IMR-90 (cell line): Measurements from ENCODE around the gene ARHGDIA. TPM values are rescaled to one million over a fixed set of nuclear protein-coding genes. Genes with fewer than 3 reads are reported as not detected.
A peak's percentile ranks its signal among the peaks of the same experiment; 100 is the strongest.

ENCODE experiments used
- ATAC-seq: fragments of 200-7000 bp; cut with Tn5 transposase; 2 replicates; pipeline ENCODE4 v1.9.1; 2020; ENCODE audit warnings: low read depth, mild to moderate bottlenecking, moderate library complexity
- BruUV-seq: library from RNA; stranded (reverse); fragments of 400-500 nt; replicated peaks from 2 replicates; lab custom pipeline; 2021; lab: Mats Ljungman, UMichigan
- CTCF ChIA-PET: fragments of 300-600 bp; formaldehyde crosslinking; extraction: SDS; loops from one replicate; lab custom pipeline; 2021; ENCODE audit warnings: antibody characterized with exemption; lab: Yijun Ruan, JAX
- POLR2A ChIA-PET: fragments of 300-600 bp; sonication (Branson Sonifier 250); formaldehyde crosslinking; loops from one replicate; lab custom pipeline; 2022; ENCODE audit warnings: antibody characterized with exemption; ENCODE audit not compliant: unreplicated experiment; lab: Charles Lee
- DNase-seq: peaks from one replicate; pipeline ENCODE4 v3.0.0; 2013
- H2AFZ ChIP-seq: replicated peaks from 2 replicates; pipeline ENCODE3; 2013; ENCODE audit warnings: low read length, mild to moderate bottlenecking; ENCODE audit not compliant: poor library complexity
- H2AK5ac ChIP-seq: 2 replicates; pipeline ENCODE4 v1.6.1; 2013; ENCODE audit warnings: low read depth, low read length, inconsistent platforms
- H2AK9ac ChIP-seq: replicated peaks from 2 replicates; pipeline ENCODE3; 2013; ENCODE audit warnings: mild to moderate bottlenecking, low read depth, low read length, moderate library complexity; ENCODE audit not compliant: poor library complexity
- H2BK120ac ChIP-seq: 2 replicates; pipeline ENCODE4 v1.6.1; 2013; ENCODE audit warnings: low read depth, low read length, inconsistent platforms
- H2BK15ac ChIP-seq: 3 replicates; pipeline ENCODE4 v1.6.1; 2013; ENCODE audit warnings: low read depth, low read length, inconsistent platforms
- H2BK20ac ChIP-seq: 2 replicates; pipeline ENCODE4 v1.6.1; 2013; ENCODE audit warnings: low read depth, mild to moderate bottlenecking, inconsistent platforms, low read length, moderate library complexity
- H2BK5ac ChIP-seq: 2 replicates; pipeline ENCODE4 v1.6.1; 2013; ENCODE audit warnings: mild to moderate bottlenecking, low read depth, low read length, inconsistent platforms; ENCODE audit not compliant: poor library complexity, severe bottlenecking
- H3K14ac ChIP-seq: replicated peaks from 2 replicates; pipeline ENCODE4 v1.6.1; 2013; ENCODE audit warnings: low read depth, low read length, inconsistent platforms
- H3K18ac ChIP-seq: 2 replicates; pipeline ENCODE4 v1.6.1; 2013; ENCODE audit warnings: low read depth, low read length, control low read depth
- H3K23ac ChIP-seq: 2 replicates; pipeline ENCODE4 v1.6.1; 2013; ENCODE audit warnings: low read depth, low read length, inconsistent platforms
- H3K27ac ChIP-seq: 2 replicates; pipeline ENCODE4 v1.5.1; 2013; ENCODE audit warnings: mild to moderate bottlenecking, control low read depth, low read length; ENCODE audit not compliant: insufficient read depth
- H3K27me3 ChIP-seq: 2 replicates; pipeline ENCODE4 v1.6.1; 2013; ENCODE audit warnings: low read length; ENCODE audit not compliant: control insufficient read depth, insufficient read depth
- H3K36me3 ChIP-seq: 2 replicates; pipeline ENCODE4 v1.6.1; 2013; ENCODE audit warnings: low read length, mixed read lengths; ENCODE audit not compliant: control insufficient read depth, insufficient read depth
- H3K4ac ChIP-seq: 2 replicates; pipeline ENCODE4 v1.6.1; 2013; ENCODE audit warnings: low read depth, low read length, inconsistent platforms
- H3K4me1 ChIP-seq: 2 replicates; pipeline ENCODE4 v1.6.1; 2013; ENCODE audit warnings: low read length, mixed read lengths; ENCODE audit not compliant: control insufficient read depth, insufficient read depth
- H3K4me2 ChIP-seq: 2 replicates; pipeline ENCODE4 v1.6.1; 2013; ENCODE audit warnings: low read depth, mild to moderate bottlenecking, control low read depth, low read length, moderate library complexity
- H3K4me3 ChIP-seq: 2 replicates; pipeline ENCODE4 v1.5.1; 2013; ENCODE audit warnings: low read depth, mild to moderate bottlenecking, control low read depth, low read length, moderate library complexity; ENCODE audit not compliant: insufficient read depth
- H3K56ac ChIP-seq: 2 replicates; pipeline ENCODE4 v1.6.1; 2013; ENCODE audit warnings: low read length, inconsistent platforms; ENCODE audit not compliant: insufficient read depth; ENCODE audit errors: extremely low read depth
- H3K79me1 ChIP-seq, 2 experiments: 2 replicates each; pipeline ENCODE4 v1.6.1; 2013; ENCODE audit warnings: low read length in 2 of 2, inconsistent platforms in 1 of 2, low read depth in 1 of 2
- H3K9ac ChIP-seq: 2 replicates; pipeline ENCODE4 v1.6.1; 2013; ENCODE audit warnings: low read depth, low read length, control low read depth
- H3K9me1 ChIP-seq: 2 replicates; pipeline ENCODE4 v1.6.1; 2013; ENCODE audit warnings: low read length, inconsistent platforms; ENCODE audit not compliant: insufficient read depth
- H3K9me3 ChIP-seq: 2 replicates; pipeline ENCODE4 v1.6.1; 2013; ENCODE audit warnings: low read length; ENCODE audit not compliant: control insufficient read depth, insufficient read depth
- H4K20me1 ChIP-seq: 2 replicates; pipeline ENCODE4 v1.6.1; 2013; ENCODE audit warnings: low read length, inconsistent platforms; ENCODE audit not compliant: insufficient read depth
- H4K5ac ChIP-seq: 2 replicates; pipeline ENCODE4 v1.6.1; 2013; ENCODE audit warnings: mild to moderate bottlenecking, low read depth, low read length, control low read depth
- H4K8ac ChIP-seq, 2 experiments: 2 replicates each; pipeline ENCODE4 v1.6.1; 2013; ENCODE audit warnings: low read depth in 2 of 2, low read length in 2 of 2, control low read depth in 1 of 2, inconsistent platforms in 1 of 2
- H4K91ac ChIP-seq: 2 replicates; pipeline ENCODE4 v1.6.1; 2013; ENCODE audit warnings: low read depth, low read length, inconsistent platforms; ENCODE audit not compliant: insufficient read depth
- BHLHE40 ChIP-seq: fragments of 150-350 bp; IDR thresholded peaks from 2 replicates; pipeline ENCODE4 v1.6.1; 2016; ENCODE audit warnings: mild to moderate bottlenecking, low read depth, low read length
- CEBPB ChIP-seq: IDR thresholded peaks from 2 replicates; pipeline ENCODE4 v1.6.1; 2012; ENCODE audit warnings: low read depth, low read length, improper control_type of control experiment
- CHD1 ChIP-seq: IDR thresholded peaks from 2 replicates; pipeline ENCODE4 v1.6.1; 2012; ENCODE audit warnings: low read depth, low read length, improper control_type of control experiment
- FOS ChIP-seq: fragments of 150-350 bp; IDR thresholded peaks from 2 replicates; pipeline ENCODE4 v1.6.1; 2016; ENCODE audit warnings: low read depth, low read length
- MAFK ChIP-seq: IDR thresholded peaks from 2 replicates; pipeline ENCODE4 v1.6.1; 2012; ENCODE audit warnings: low read depth, low read length, improper control_type of control experiment
- MAZ ChIP-seq: IDR thresholded peaks from 2 replicates; pipeline ENCODE4 v1.6.1; 2012; ENCODE audit warnings: low read depth, mild to moderate bottlenecking, low read length, improper control_type of control experiment, moderate library complexity, borderline replicate concordance
- MXI1 ChIP-seq: IDR thresholded peaks from 2 replicates; pipeline ENCODE4 v1.6.1; 2012; ENCODE audit warnings: low read depth, mild to moderate bottlenecking, low read length, moderate library complexity, borderline replicate concordance
- NFE2L2 ChIP-seq: fragments of 150-350 bp; IDR thresholded peaks from 2 replicates; pipeline ENCODE4 v1.6.1; 2016; ENCODE audit warnings: low read depth, mild to moderate bottlenecking, low read length
- POLR2A ChIP-seq: IDR thresholded peaks from 2 replicates; pipeline ENCODE4 v1.6.1; 2012; ENCODE audit warnings: mild to moderate bottlenecking, low read depth, low read length
- RAD21 ChIP-seq: IDR thresholded peaks from 2 replicates; pipeline ENCODE4 v1.6.1; 2012; ENCODE audit warnings: low read length, improper control_type of control experiment
- RCOR1 ChIP-seq: IDR thresholded peaks from 2 replicates; pipeline ENCODE4 v1.6.1; 2012; ENCODE audit warnings: mild to moderate bottlenecking, low read length, improper control_type of control experiment; ENCODE audit not compliant: insufficient replicate concordance
- RFX5 ChIP-seq: IDR thresholded peaks from 2 replicates; pipeline ENCODE4 v1.8.0; 2012; ENCODE audit warnings: low read depth, mild to moderate bottlenecking, low read length, moderate library complexity
- SMC3 ChIP-seq: fragments of 150-350 bp; IDR thresholded peaks from 2 replicates; pipeline ENCODE4 v1.6.1; 2016; ENCODE audit warnings: low read depth, mild to moderate bottlenecking, antibody characterized with exemption, low read length, moderate library complexity
- WGBS, 2 experiments: methylation state at CpG; one replicate each; pipeline versions ENCODE4 v1.1.5 to v1.1.7; 2013; ENCODE audit warnings: missing lambda C conversion rate in 2 of 2; ENCODE audit not compliant: insufficient read length in 1 of 2; ENCODE audit errors: extremely low coverage in 2 of 2; 5-methylcytosine and 5-hydroxymethylcytosine counted together
- dilution Hi-C: fragments of 300-500 bp; cut with HindIII; formaldehyde crosslinking; loops from one replicate; pipeline ENCODE4 v1.14.3; 2018; ENCODE audit warnings: low sequenced_read_pairs; ENCODE audit not compliant: unreplicated experiment
- in situ Hi-C: fragments of 300-500 bp; cut with MboI; formaldehyde crosslinking; loops from 3 replicates; pipeline ENCODE4 v1.14.3; 2019; ENCODE audit warnings: low sequenced_read_pairs, inconsistent platforms, mixed read lengths
- intact Hi-C: fragments of 100-400 bp; cut with micrococcal nuclease; formaldehyde crosslinking; loops from 2 replicates; pipeline ENCODE4 v1.10.0; 2022
- polyA plus RNA-seq, 3 experiments: library from polyadenylated mRNA; depleted of rRNA; stranded (reverse); fragments of >200 nt; gene quantifications; 2 replicates each; pipeline ENCODE4 v1.2.3, GENCODE V29; 2012; ENCODE audit warnings: low replicate concordance in 1 of 3
- total RNA-seq: library from RNA; depleted of rRNA; stranded (reverse); fragments of >200 nt; gene quantifications from 2 replicates; pipeline ENCODE4 v1.2.3, GENCODE V29; 2012
- TF ChIP-seq, protein P1 (sequence below): fragments of 150-350 bp; IDR thresholded peaks from 2 replicates; pipeline ENCODE4 v1.6.1; 2016; ENCODE audit warnings: low read depth, mild to moderate bottlenecking, low read length, moderate library complexity, borderline replicate concordance
- TF ChIP-seq, protein P2 (sequence below): conservative IDR thresholded peaks from 2 replicates; pipeline ENCODE4 v1.5.1; 2012; ENCODE audit warnings: mild to moderate bottlenecking, low read depth, low read length, improper control_type of control experiment

Gene ARHGDIA
- total and polyA plus RNA-seq, 2 of the 4 experiments (the other 2 are of a cell fraction), result 62.7 to 362 TPM

GRCh38 chr17:81891303-81891552 is 20.1 kb upstream of the ARHGDIA start:
- Histone ChIP-seq H4K91ac (no peak overlapping the region), H3K9me1 (0 out of 2 replicates have a peak, but pooled peaks cover 4% of the 10 kb centered on the region), H3K9me3 (no peaks in the 10 kb centered on the region), H3K18ac (no peak overlapping the region), H2AK5ac (no peak overlapping the region), H3K23ac (no peak overlapping the region), H3K56ac (no peak overlapping the region), H3K36me3 (peaks cover 50% of the 10 kb centered on the region), H3K27me3 (no peaks in the 10 kb centered on the region), H3K9ac (no peak overlapping the region; the same call in 1 of the 2 replicates), H3K4me1 (peaks cover 4% of the 10 kb centered on the region; the same call in 1 of the 2 replicates), H3K79me1 (peaks cover 36 to 69% of the 10 kb centered on the region in 2 experiments), H2AK9ac (no peak overlapping the region), H3K4me2 (no peak overlapping the region), H4K20me1 (peaks cover 14% of the 10 kb centered on the region), H3K27ac (peak overlapping the region; percentile 75; the same call in 1 of the 2 replicates), H3K4ac (no peak overlapping the region), H2BK15ac (no peak overlapping the region), H4K8ac (peak overlapping the region in 1 of 2 experiments; percentile 69; a peak in 2 of 4 replicates), H2BK20ac (no peak overlapping the region), H3K4me3 (peak overlapping the region; percentile 97), H2AFZ (peak overlapping the region; percentile 96), H2BK5ac (peak overlapping the region; percentile 23), H2BK120ac (no peak overlapping the region), H4K5ac (no peak overlapping the region), H3K14ac (no peak overlapping the region)
- no peak for DNase-seq
- in situ Hi-C loops (no loop called here), intact Hi-C loops (no loop called here), dilution Hi-C loops (no loop called here)
- ChIA-PET POLR2A (no interaction called here), CTCF (no interaction called here)
- BruUV-seq, result no TSS peak
- WGBS, 2 experiments, result 0% methylated on average over 32 of the region's 40 CpGs; no CpG with 5 or more reads in 1 of the 2 experiments
- TF ChIP-seq SMC3, result no peak
- no peak for TF ChIP-seq CEBPB
- no peak for TF ChIP-seq FOS
- no peak for TF ChIP-seq POLR2A
- no peak for TF ChIP-seq CHD1
- no peak for TF ChIP-seq MXI1
- no peak for TF ChIP-seq BHLHE40
- no peak for TF ChIP-seq MAFK
- no peak for TF ChIP-seq RFX5
- no peak for TF ChIP-seq RCOR1
- TF ChIP-seq, protein P1, sequence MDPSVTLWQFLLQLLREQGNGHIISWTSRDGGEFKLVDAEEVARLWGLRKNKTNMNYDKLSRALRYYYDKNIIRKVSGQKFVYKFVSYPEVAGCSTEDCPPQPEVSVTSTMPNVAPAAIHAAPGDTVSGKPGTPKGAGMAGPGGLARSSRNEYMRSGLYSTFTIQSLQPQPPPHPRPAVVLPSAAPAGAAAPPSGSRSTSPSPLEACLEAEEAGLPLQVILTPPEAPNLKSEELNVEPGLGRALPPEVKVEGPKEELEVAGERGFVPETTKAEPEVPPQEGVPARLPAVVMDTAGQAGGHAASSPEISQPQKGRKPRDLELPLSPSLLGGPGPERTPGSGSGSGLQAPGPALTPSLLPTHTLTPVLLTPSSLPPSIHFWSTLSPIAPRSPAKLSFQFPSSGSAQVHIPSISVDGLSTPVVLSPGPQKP, result no peak
- no peak for TF ChIP-seq NFE2L2
- TF ChIP-seq, protein P2, sequence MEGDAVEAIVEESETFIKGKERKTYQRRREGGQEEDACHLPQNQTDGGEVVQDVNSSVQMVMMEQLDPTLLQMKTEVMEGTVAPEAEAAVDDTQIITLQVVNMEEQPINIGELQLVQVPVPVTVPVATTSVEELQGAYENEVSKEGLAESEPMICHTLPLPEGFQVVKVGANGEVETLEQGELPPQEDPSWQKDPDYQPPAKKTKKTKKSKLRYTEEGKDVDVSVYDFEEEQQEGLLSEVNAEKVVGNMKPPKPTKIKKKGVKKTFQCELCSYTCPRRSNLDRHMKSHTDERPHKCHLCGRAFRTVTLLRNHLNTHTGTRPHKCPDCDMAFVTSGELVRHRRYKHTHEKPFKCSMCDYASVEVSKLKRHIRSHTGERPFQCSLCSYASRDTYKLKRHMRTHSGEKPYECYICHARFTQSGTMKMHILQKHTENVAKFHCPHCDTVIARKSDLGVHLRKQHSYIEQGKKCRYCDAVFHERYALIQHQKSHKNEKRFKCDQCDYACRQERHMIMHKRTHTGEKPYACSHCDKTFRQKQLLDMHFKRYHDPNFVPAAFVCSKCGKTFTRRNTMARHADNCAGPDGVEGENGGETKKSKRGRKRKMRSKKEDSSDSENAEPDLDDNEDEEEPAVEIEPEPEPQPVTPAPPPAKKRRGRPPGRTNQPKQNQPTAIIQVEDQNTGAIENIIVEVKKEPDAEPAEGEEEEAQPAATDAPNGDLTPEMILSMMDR, result no peak
- no peak for TF ChIP-seq MAZ
- no peak for TF ChIP-seq RAD21
- ATAC-seq, result peak; percentile 9
